HEK293T (cell line): ENCODE results near the gene PCNX3.

Source experiments
- BHLHE40 ChIP-seq: fragments of 450-650 bp; IDR thresholded peaks from 2 replicates; pipeline ENCODE4 v1.6.1; 2016; ENCODE audit warnings: mild to moderate bottlenecking, moderate library complexity, borderline replicate concordance
- CTBP1 ChIP-seq: fragments of 450-650 bp; IDR thresholded peaks from 2 replicates; pipeline ENCODE4 v1.6.1; 2016; ENCODE audit warnings: borderline replicate concordance
- ELF4 ChIP-seq: fragments of 450-650 bp; IDR thresholded peaks from 2 replicates; pipeline ENCODE4 v1.6.1; 2017; ENCODE audit warnings: antibody characterized with exemption
- FOXA1 ChIP-seq: fragments of 450-650 bp; IDR thresholded peaks from 2 replicates; pipeline ENCODE4 v1.6.1; 2016; ENCODE audit warnings: mild to moderate bottlenecking
- FOXM1 ChIP-seq: fragments of 450-650 bp; IDR thresholded peaks from 2 replicates; pipeline ENCODE4 v1.6.1; 2017; ENCODE audit warnings: mild to moderate bottlenecking, borderline replicate concordance
- L3MBTL2 ChIP-seq: fragments of 450-650 bp; conservative IDR thresholded peaks from 2 replicates; pipeline ENCODE4 v1.6.1; 2016; ENCODE audit warnings: mild to moderate bottlenecking
- LEF1 ChIP-seq: fragments of 450-650 bp; IDR thresholded peaks from 2 replicates; pipeline ENCODE4 v1.6.1; 2017; ENCODE audit warnings: mild to moderate bottlenecking, borderline replicate concordance
- SP1 ChIP-seq: fragments of 450-650 bp; IDR thresholded peaks from 2 replicates; pipeline ENCODE4 v1.6.1; 2017
- SUZ12 ChIP-seq: fragments of 450-650 bp; IDR thresholded peaks from 2 replicates; pipeline ENCODE4 v1.6.1; 2016; ENCODE audit warnings: mild to moderate bottlenecking
- TARDBP ChIP-seq: fragments of 450-650 bp; IDR thresholded peaks from 2 replicates; pipeline ENCODE4 v1.6.1; 2016
- TF ChIP-seq, protein P1 (sequence below): fragments of 450-650 bp; IDR thresholded peaks from 2 replicates; pipeline ENCODE4 v1.6.1; 2016

DNA sequence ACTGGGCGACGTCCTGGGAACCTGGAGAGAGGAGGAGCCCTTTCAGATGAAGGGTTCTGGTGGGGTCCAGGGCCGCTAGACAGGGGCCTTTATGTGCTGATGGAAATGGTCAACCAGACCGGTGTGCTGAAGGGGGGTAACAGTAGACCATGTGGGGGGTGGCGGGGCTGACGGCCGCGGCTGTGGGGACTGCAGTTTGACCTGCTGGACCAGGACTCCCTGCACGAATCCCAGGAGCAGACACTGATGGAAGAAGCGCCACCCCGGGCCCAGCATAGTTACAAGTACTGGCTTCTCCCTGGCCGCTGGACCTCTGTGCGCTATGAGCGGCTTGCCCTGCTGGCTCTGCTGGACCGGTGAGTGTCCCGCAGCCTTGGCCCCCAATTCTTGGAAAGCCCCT, 6.4 kb downstream of the PCNX3 start:
- TF ChIP-seq TARDBP (no peak), SUZ12 (no peak), L3MBTL2 (no peak), BHLHE40 (no peak), FOXA1 (no peak), FOXM1 (no peak), SP1 (no peak), CTBP1 (no peak), LEF1 (no peak), ELF4 (no peak)
- TF ChIP-seq, protein P1, sequence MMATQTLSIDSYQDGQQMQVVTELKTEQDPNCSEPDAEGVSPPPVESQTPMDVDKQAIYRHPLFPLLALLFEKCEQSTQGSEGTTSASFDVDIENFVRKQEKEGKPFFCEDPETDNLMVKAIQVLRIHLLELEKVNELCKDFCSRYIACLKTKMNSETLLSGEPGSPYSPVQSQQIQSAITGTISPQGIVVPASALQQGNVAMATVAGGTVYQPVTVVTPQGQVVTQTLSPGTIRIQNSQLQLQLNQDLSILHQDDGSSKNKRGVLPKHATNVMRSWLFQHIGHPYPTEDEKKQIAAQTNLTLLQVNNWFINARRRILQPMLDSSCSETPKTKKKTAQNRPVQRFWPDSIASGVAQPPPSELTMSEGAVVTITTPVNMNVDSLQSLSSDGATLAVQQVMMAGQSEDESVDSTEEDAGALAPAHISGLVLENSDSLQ = no peak
